SK-N-SH treated with all-trans-retinoic acid at 6 μM for 48 hours (cell line): ENCODE data around the gene TPP2.

Experiments used
- ATAC-seq: fragments of 200-7000 bp; cut with Tn5 transposase; 3 replicates; pipeline ENCODE4 v1.9.1; 2020; ENCODE audit warnings: mild to moderate bottlenecking, moderate library complexity
- BACH2 ChIP-seq: fragments of 250-450 bp; sonication (Bioruptor Pico); IDR thresholded peaks from 2 replicates; pipeline ENCODE4 v1.9.0; 2021; ENCODE audit warnings: mild to moderate bottlenecking, borderline replicate concordance
- CSDC2 ChIP-seq: fragments of 250-450 bp; sonication (Bioruptor Pico); IDR thresholded peaks from 2 replicates; pipeline ENCODE4 v1.5.0; 2020; ENCODE audit warnings: mild to moderate bottlenecking, moderate library complexity
- ESRRG ChIP-seq: fragments of 250-450 bp; sonication (Bioruptor Pico); IDR thresholded peaks from 2 replicates; pipeline ENCODE4 v1.6.1; 2021; ENCODE audit warnings: mild to moderate bottlenecking
- GLIS3 ChIP-seq: fragments of 250-450 bp; sonication (Bioruptor Pico); IDR thresholded peaks from 2 replicates; pipeline ENCODE4 v1.5.0; 2020; ENCODE audit warnings: mild to moderate bottlenecking, moderate library complexity
- ISL1 ChIP-seq: fragments of 250-450 bp; sonication (Bioruptor Pico); IDR thresholded peaks from 2 replicates; pipeline ENCODE4 v2.1.2; 2022; ENCODE audit warnings: mild to moderate bottlenecking, moderate library complexity
- OSR1 ChIP-seq: fragments of 250-450 bp; sonication (Bioruptor Pico); IDR thresholded peaks from 2 replicates; pipeline ENCODE4 v1.8.0; 2022; ENCODE audit warnings: moderate library complexity, mild to moderate bottlenecking, inconsistent platforms
- PPARA ChIP-seq: fragments of 250-450 bp; sonication (Bioruptor Pico); IDR thresholded peaks from 2 replicates; pipeline ENCODE4 v1.5.0; 2020; ENCODE audit warnings: mild to moderate bottlenecking, borderline replicate concordance
- SNAI2 ChIP-seq: fragments of 250-450 bp; sonication (Bioruptor Pico); IDR thresholded peaks from 2 replicates; pipeline ENCODE4 v1.5.0; 2020; ENCODE audit warnings: mild to moderate bottlenecking, moderate library complexity
- TCF4 ChIP-seq: fragments of 250-450 bp; sonication (Bioruptor Pico); IDR thresholded peaks from 2 replicates; pipeline ENCODE4 v1.8.0; 2021; ENCODE audit warnings: mild to moderate bottlenecking, moderate library complexity, borderline replicate concordance
- ZC3H10 ChIP-seq: fragments of 250-450 bp; sonication (Bioruptor Pico); IDR thresholded peaks from 2 replicates; pipeline ENCODE4 v1.5.1; 2021; ENCODE audit warnings: mild to moderate bottlenecking, moderate library complexity
- ZFP3 ChIP-seq: fragments of 250-450 bp; sonication (Bioruptor Pico); IDR thresholded peaks from 2 replicates; pipeline ENCODE4 v1.5.0; 2020; ENCODE audit warnings: mild to moderate bottlenecking, moderate library complexity
- ZFP30 ChIP-seq: fragments of 450-650 bp; formaldehyde crosslinking; IDR thresholded peaks from 2 replicates; pipeline ENCODE4 v1.5.0; 2022; ENCODE audit warnings: mild to moderate bottlenecking, moderate library complexity
- ZNF70 ChIP-seq: fragments of 450-650 bp; formaldehyde crosslinking; IDR thresholded peaks from 2 replicates; pipeline ENCODE4 v1.5.0; 2020; ENCODE audit warnings: mild to moderate bottlenecking, moderate library complexity
- ZNF8 ChIP-seq: fragments of 450-650 bp; formaldehyde crosslinking; IDR thresholded peaks from 2 replicates; pipeline ENCODE4 v1.5.0; 2020; ENCODE audit warnings: mild to moderate bottlenecking, moderate library complexity
- TF ChIP-seq, protein P1 (sequence below): fragments of 250-450 bp; sonication (Bioruptor Pico); IDR thresholded peaks from 2 replicates; pipeline ENCODE4 v1.5.0; 2020; ENCODE audit warnings: mild to moderate bottlenecking, moderate library complexity
- TF ChIP-seq, protein P2 (sequence below): fragments of 250-450 bp; sonication (Bioruptor Pico); IDR thresholded peaks from 2 replicates; pipeline ENCODE4 v1.5.1; 2021; ENCODE audit warnings: mild to moderate bottlenecking, moderate library complexity
- TF ChIP-seq, protein P3 (sequence below): fragments of 250-450 bp; sonication (Bioruptor Pico); IDR thresholded peaks from 2 replicates; pipeline ENCODE4 v1.8.0; 2021; ENCODE audit warnings: low read depth, mild to moderate bottlenecking, moderate library complexity, borderline replicate concordance
- TF ChIP-seq, protein P4 (sequence below): fragments of 250-450 bp; sonication (Bioruptor Pico); IDR thresholded peaks from 2 replicates; pipeline ENCODE4 v1.8.0; 2020; ENCODE audit warnings: mild to moderate bottlenecking, moderate library complexity, borderline replicate concordance
- TF ChIP-seq, protein P5 (sequence below): fragments of 250-450 bp; sonication (Bioruptor Pico); IDR thresholded peaks from 2 replicates; pipeline ENCODE4 v1.5.1; 2020; ENCODE audit warnings: low read depth, mild to moderate bottlenecking, moderate library complexity

Gene TPP2

DNA sequence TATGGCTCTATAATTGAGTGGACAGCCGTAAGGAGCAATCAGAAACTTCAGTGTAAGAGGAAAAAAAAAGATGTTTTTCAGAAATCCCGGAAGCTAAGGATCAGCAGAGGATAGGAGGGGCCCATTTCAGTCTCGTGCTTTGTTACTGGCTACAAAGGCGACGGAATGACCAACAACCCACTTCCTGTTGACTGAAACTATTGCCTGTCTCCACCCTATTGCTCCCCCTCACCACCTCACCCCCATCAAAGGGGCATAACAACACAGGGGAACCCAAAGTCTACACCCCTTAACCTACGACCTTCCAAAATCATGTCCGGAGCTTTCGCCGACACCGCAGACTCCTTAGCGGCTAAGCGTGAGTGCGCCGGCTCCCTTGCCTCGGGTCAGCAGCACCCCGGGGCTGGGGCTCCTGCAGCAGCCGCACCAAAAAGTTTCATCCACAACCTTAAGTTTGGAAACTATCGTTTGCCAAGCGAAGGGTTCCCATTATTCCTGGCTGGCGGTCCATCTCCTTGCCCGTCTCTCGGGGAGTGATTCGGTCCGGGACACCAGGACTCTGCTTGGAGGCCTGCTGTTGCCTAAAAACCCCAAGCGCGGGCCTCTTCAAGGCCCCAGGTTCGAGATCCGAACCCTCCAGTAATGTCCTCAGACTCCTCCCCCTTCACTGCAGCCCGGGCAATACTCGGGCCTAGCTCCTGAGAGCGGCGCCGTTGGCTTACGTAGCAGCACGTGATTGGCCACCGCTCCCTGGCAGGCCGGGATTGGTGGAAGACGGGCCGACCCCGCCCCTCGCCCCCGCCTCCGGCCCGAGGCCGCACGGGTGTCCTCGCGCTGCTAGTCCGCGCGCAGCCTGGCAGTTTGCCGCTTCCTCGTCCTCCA is at the start of gene TPP2:
Gene TPP2 (plus strand): TSS at position 840 of the 882 bp plus-strand sequence. CDS start 53 bp downstream, outside the sequence.
- TF ChIP-seq OSR1 (no peak), ZFP3 (CRISPR knock-in tag) (0 out of 2 replicates have a peak, but pooled peaks have one; percentile 61)
- ATAC-seq = peak; percentile 92

DNA sequence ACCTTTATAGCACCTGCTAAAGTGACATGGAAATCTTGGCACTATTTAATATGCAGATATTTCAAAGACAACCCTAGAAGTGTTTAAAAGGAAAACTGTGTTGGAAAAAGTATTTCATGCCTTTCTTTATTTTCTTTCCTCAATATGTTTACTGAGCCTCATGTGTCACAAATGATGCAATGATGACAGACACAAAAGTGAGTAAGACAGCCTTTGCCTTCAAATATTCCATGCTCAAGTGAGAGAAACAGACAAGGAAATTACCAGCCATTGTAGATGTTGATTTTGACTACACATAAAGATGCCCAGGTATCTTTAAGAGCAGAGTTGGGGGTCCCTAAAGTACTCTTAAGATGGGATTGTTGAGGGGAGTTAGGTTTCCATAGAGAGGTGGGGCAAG is 48.0 kb upstream of the TPP2 start:
- no peak for ATAC-seq
- TF ChIP-seq ISL1 (CRISPR knock-in tag) = no peak
- TF ChIP-seq ZFP30 (CRISPR knock-in tag) = no peak
- no peak for TF ChIP-seq PPARA (CRISPR knock-in tag)
- TF ChIP-seq, all 23 proteins: peak for 0

DNA sequence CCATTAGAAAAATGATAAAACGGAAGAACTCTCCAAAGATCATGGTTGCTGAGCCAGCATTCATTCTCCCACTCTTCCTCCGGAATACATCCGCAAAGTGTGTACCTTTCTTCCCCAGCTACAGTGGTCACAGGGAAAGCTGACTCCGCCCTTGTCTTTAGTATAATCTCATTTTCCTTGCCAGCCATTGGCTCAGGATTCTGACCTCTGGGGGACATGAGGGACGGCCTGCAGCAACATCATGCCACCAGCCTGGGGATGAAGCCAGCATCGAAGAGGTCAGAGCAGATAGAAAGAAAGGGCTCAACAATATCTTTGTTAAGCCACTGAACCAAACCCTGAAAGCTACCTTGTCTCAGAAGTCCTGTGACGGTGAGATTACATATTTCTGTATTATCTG is 46.3 kb upstream of the TPP2 start:
- ATAC-seq = no peak
- TF ChIP-seq PPARA (CRISPR knock-in tag) (no peak), SNAI2 (CRISPR knock-in tag) (no peak), GLIS3 (CRISPR knock-in tag) (no peak), ZFP30 (CRISPR knock-in tag) (no peak), ESRRG (no peak), ZNF8 (no peak)
- TF ChIP-seq, protein P1, sequence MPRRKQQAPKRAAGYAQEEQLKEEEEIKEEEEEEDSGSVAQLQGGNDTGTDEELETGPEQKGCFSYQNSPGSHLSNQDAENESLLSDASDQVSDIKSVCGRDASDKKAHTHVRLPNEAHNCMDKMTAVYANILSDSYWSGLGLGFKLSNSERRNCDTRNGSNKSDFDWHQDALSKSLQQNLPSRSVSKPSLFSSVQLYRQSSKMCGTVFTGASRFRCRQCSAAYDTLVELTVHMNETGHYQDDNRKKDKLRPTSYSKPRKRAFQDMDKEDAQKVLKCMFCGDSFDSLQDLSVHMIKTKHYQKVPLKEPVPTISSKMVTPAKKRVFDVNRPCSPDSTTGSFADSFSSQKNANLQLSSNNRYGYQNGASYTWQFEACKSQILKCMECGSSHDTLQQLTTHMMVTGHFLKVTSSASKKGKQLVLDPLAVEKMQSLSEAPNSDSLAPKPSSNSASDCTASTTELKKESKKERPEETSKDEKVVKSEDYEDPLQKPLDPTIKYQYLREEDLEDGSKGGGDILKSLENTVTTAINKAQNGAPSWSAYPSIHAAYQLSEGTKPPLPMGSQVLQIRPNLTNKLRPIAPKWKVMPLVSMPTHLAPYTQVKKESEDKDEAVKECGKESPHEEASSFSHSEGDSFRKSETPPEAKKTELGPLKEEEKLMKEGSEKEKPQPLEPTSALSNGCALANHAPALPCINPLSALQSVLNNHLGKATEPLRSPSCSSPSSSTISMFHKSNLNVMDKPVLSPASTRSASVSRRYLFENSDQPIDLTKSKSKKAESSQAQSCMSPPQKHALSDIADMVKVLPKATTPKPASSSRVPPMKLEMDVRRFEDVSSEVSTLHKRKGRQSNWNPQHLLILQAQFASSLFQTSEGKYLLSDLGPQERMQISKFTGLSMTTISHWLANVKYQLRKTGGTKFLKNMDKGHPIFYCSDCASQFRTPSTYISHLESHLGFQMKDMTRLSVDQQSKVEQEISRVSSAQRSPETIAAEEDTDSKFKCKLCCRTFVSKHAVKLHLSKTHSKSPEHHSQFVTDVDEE (CRISPR knock-in tag) = no peak

DNA sequence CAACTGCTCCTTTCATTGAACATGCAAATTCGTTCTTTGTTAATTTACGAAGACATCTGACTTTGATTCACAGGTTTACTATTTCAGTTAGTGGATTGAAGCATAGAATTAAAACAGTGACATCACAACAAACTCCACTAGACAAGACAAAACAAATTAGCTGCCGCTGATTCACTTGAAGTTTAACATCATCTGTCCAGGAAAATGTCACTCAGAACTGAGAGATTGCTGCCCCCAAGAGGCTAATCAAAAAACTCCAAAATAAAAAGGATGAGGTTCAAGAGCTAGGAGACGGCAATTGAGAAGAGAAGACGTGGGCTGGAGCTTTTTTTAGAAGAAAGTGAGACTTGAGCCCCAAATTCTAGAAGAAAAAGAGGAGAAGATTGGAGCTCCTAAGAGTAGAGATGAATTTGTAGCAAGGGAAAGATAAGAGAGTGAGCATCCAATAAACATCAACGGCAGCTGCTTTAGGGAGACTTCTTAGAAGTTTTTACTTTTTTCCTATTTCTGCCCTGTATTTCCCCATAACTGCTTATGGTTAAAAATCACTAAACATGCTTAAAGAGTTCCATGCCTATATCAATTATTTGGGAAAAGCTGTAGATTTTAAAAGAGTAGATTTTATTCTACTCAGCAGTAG is 40.8 kb upstream of the TPP2 start:
- ATAC-seq = peak; percentile 89

DNA sequence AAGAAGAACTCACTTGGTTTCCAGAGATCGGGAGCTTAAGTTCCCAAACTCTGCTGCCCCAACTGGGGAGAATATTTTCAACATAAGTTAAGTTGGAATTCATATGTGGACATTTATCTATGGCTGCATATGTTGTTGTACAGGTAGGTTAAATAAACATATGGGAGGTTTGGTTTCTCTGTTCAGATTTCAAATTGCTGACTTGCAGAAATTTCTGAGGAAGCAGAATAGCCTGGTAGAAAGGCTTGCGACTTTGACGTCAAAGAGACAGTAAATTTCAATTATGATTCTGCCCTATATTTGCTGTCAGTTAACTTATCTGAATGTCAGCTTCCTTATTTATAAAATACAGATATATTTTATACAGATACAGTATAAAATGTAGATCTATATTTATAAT is 40.0 kb upstream of the TPP2 start:
- TF ChIP-seq ZNF8 (no peak), ZNF70 (CRISPR knock-in tag) (no peak), ESRRG (no peak), GLIS3 (CRISPR knock-in tag) (no peak), CSDC2 (no peak), BACH2 (CRISPR knock-in tag) (no peak)
- TF ChIP-seq, protein P1 (CRISPR knock-in tag) = no peak
- TF ChIP-seq, protein P2, sequence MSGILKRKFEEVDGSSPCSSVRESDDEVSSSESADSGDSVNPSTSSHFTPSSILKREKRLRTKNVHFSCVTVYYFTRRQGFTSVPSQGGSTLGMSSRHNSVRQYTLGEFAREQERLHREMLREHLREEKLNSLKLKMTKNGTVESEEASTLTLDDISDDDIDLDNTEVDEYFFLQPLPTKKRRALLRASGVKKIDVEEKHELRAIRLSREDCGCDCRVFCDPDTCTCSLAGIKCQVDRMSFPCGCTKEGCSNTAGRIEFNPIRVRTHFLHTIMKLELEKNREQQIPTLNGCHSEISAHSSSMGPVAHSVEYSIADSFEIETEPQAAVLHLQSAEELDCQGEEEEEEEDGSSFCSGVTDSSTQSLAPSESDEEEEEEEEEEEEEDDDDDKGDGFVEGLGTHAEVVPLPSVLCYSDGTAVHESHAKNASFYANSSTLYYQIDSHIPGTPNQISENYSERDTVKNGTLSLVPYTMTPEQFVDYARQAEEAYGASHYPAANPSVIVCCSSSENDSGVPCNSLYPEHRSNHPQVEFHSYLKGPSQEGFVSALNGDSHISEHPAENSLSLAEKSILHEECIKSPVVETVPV (CRISPR knock-in tag) = no peak
- no peak for ATAC-seq

More for the DNA sequence above, 40.8 kb upstream of the TPP2 start:
- no peak for TF ChIP-seq TCF4 (CRISPR knock-in tag)
- peak; percentile 86 for TF ChIP-seq ZFP3 (CRISPR knock-in tag)

DNA sequence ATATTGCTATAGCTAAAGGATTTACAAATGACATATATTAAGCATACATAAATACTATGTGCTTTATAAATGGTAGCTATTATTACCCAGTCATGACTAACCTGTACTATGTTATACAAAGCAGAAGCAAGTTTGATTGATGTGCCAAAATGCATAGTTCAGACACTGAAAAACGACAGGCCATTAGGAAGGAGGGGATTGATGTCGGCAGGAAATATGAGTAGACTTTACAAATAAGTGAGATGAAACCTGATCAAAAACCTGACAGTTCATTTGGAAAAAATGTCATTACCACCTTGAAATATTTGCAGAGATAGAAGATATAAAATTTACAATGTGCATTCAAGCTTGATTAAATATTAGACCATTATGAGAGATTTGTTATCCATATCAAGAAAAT is 38.8 kb upstream of the TPP2 start:
- ATAC-seq = no peak
- TF ChIP-seq ZC3H10 (no peak), OSR1 (no peak), CSDC2 (no peak), ZNF8 (no peak)
- TF ChIP-seq, protein P3, sequence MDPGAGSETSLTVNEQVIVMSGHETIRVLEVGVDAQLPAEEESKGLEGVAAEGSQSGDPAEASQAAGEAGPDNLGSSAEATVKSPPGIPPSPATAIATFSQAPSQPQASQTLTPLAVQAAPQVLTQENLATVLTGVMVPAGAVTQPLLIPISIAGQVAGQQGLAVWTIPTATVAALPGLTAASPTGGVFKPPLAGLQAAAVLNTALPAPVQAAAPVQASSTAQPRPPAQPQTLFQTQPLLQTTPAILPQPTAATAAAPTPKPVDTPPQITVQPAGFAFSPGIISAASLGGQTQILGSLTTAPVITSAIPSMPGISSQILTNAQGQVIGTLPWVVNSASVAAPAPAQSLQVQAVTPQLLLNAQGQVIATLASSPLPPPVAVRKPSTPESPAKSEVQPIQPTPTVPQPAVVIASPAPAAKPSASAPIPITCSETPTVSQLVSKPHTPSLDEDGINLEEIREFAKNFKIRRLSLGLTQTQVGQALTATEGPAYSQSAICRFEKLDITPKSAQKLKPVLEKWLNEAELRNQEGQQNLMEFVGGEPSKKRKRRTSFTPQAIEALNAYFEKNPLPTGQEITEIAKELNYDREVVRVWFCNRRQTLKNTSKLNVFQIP (CRISPR knock-in tag) = no peak
- TF ChIP-seq, protein P4, sequence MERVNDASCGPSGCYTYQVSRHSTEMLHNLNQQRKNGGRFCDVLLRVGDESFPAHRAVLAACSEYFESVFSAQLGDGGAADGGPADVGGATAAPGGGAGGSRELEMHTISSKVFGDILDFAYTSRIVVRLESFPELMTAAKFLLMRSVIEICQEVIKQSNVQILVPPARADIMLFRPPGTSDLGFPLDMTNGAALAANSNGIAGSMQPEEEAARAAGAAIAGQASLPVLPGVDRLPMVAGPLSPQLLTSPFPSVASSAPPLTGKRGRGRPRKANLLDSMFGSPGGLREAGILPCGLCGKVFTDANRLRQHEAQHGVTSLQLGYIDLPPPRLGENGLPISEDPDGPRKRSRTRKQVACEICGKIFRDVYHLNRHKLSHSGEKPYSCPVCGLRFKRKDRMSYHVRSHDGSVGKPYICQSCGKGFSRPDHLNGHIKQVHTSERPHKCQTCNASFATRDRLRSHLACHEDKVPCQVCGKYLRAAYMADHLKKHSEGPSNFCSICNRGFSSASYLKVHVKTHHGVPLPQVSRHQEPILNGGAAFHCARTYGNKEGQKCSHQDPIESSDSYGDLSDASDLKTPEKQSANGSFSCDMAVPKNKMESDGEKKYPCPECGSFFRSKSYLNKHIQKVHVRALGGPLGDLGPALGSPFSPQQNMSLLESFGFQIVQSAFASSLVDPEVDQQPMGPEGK (CRISPR knock-in tag) = no peak
- TF ChIP-seq, protein P5, sequence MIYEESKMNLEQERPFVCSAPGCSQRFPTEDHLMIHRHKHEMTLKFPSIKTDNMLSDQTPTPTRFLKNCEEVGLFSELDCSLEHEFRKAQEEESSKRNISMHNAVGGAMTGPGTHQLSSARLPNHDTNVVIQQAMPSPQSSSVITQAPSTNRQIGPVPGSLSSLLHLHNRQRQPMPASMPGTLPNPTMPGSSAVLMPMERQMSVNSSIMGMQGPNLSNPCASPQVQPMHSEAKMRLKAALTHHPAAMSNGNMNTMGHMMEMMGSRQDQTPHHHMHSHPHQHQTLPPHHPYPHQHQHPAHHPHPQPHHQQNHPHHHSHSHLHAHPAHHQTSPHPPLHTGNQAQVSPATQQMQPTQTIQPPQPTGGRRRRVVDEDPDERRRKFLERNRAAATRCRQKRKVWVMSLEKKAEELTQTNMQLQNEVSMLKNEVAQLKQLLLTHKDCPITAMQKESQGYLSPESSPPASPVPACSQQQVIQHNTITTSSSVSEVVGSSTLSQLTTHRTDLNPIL (CRISPR knock-in tag) = no peak
